Esophagus muscularis mucosa (tissue), 3 donors: ENCODE data around the gene DYNLL1.
"Not testable (repeated sequence)": the region's sequence is repeated elsewhere in the genome, so short reads cannot be mapped to it uniquely, and the experiment has no call there.

Experiments used
- CTCF ChIP-seq, 3 experiments: fragments of 200-600 bp in 2 of 3; fragments of 450-650 bp in 1 of 3; sonication (generic) in 2 of 3; IDR thresholded peaks; one replicate each; pipeline ENCODE4 v1.5.1; 2017 to 2019; ENCODE audit warnings: antibody characterized with exemption in 3 of 3, mild to moderate bottlenecking in 2 of 3, moderate library complexity in 1 of 3
- EP300 ChIP-seq: sonication (generic); formaldehyde crosslinking; IDR thresholded peaks from one replicate; pipeline ENCODE4 v1.6.1; 2017; ENCODE audit warnings: antibody characterized with exemption

GRCh38 chr12:120487552-120487951 lies 8.4 kb upstream of the DYNLL1 start:
- not testable (repeated sequence) for TF ChIP-seq EP300; CTCF (IDR thresholded peaks at IDR 0.05)
